Suprapubic skin (tissue), 3 donors: ENCODE results near the gene TMEM184B.

ENCODE experiments used
- CTCF ChIP-seq, 2 donors: fragments of 200-600 bp in 1 of 2; fragments of 450-650 bp in 1 of 2; sonication (generic) in 1 of 2; IDR thresholded peaks; one replicate each; pipeline ENCODE4 v1.5.1; 2016 to 2019; ENCODE audit warnings: antibody characterized with exemption in 2 of 2, mild to moderate bottlenecking in 1 of 2, moderate library complexity in 1 of 2
- EP300 ChIP-seq: sonication (generic); formaldehyde crosslinking; IDR thresholded peaks from one replicate; pipeline ENCODE4 v1.6.1; 2017; ENCODE audit warnings: antibody characterized with exemption

GRCh38 chr22:38174626-38175025 lies 98.2 kb downstream of the TMEM184B start:
- TF ChIP-seq CTCF (IDR thresholded peaks at IDR 0.05), result no peak
- no peak for TF ChIP-seq EP300
